ENCODE measurements around the gene EPX.

EPX gene

DNA sequence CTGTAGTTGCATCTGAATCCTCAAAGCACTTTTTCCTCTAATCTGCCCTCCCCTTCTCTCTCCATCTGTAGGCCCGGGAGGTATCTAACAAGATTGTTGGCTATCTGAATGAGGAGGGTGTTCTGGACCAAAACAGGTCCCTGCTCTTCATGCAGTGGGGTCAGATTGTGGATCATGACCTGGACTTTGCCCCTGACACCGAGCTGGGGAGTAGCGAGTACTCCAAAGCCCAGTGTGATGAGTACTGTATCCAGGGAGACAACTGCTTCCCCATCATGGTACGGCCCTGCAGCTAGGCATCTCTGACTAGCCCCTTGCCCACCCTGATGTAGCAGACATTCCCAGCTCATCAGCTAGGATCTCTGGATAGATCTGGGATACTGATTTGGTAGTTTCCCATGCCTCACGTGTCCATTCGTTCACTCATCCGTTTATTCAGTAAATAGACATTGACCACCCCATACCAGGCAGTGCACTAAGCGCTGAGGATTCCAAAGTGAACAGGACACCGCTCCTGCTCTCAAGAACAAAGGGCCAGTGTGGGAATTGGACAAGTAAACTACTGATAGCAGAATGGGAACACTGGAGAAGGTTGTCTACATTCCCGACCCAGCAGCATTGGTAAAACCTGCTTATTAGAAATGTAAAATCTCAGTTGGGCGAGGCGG is 58.0 kb downstream of the EPX start:
- DNase-seq, result no peak

DNA sequence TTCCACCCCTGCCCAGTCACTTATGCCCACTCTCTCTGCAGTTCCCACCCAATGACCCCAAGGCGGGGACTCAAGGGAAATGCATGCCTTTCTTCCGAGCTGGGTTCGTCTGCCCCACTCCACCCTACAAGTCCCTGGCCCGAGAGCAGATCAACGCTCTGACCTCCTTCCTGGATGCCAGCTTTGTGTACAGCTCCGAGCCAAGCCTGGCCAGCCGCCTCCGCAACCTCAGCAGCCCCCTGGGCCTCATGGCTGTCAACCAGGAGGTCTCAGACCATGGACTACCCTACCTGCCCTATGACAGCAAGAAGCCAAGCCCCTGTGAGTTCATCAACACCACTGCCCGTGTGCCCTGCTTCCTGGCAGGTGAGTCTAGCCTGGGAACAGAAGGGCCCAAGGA is 59.6 kb downstream of the EPX start:
- no peak for DNase-seq

DNA sequence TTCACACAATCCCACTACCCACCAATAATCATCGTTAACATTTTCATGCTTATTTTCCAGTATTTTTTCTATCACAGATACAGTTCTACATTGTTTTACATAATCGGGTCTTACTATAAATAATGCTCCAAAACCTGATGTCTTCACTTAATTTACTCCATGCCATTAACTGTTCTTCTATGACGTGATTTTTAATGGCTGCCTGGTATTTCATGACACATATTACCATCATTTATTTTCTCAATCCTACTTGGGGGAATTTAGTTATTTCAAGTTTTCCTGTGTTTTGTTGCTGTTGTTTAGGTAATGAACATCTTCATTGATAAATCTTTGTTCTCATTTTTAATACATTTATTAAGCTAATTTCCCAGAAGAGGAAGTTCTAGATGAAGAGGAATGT is 60.6 kb downstream of the EPX start:
- no peak for DNase-seq
